Retinal pigment epithelial cell (primary cell): Measurements from ENCODE around the gene SURF1.

Experiments used
- DNase-seq: peaks from one replicate; pipeline ENCODE4 v3.0.0-alpha.2; 2010; ENCODE audit warnings: low read depth
- H3K4me3 ChIP-seq: 2 replicates; pipeline ENCODE4 v1.5.1; 2011; ENCODE audit warnings: mild to moderate bottlenecking, low read length, control low read depth, moderate library complexity
- CTCF ChIP-seq: conservative IDR thresholded peaks from 2 replicates; pipeline ENCODE4 v1.5.1; 2011; ENCODE audit warnings: low read depth, low read length, control low read depth, inconsistent platforms

Gene SURF1

GRCh38 chr9:133369933-133370332, 13.6 kb upstream of the SURF1 start:
- TF ChIP-seq CTCF, result no peak
- no peak overlapping the region for H3K4me3 ChIP-seq
- DNase-seq, result no peak

- no peak for DNase-seq
- no peak for TF ChIP-seq CTCF
These were observed 13.1 kb upstream of the SURF1 start for GRCh38 chr9:133369422-133369821.

GRCh38 chr9:133368249-133368881, 12.1 kb upstream of the SURF1 start:
- DNase-seq, result no peak
- H3K4me3 ChIP-seq, result no peak overlapping the region
- TF ChIP-seq CTCF, result no peak

More at GRCh38 chr9:133369422-133369821, 13.1 kb upstream of the SURF1 start:
- H3K4me3 ChIP-seq, result no peak overlapping the region

- H3K4me3 ChIP-seq, result no peak overlapping the region
- TF ChIP-seq CTCF, result no peak
- no peak for DNase-seq
These were observed 11.5 kb upstream of the SURF1 start for GRCh38 chr9:133367778-133368177.

- no peak overlapping the region for H3K4me3 ChIP-seq
- DNase-seq, result no peak
- no peak for TF ChIP-seq CTCF
These were observed 10.9 kb upstream of the SURF1 start for GRCh38 chr9:133367221-133367620.

- H3K4me3 ChIP-seq, result no peak overlapping the region
- DNase-seq, result no peak
- no peak for TF ChIP-seq CTCF
These were observed 10.1 kb upstream of the SURF1 start for GRCh38 chr9:133366435-133366834.

GRCh38 chr9:133362359-133363044, 6.2 kb upstream of the SURF1 start:
- TF ChIP-seq CTCF, result no peak
- no peak overlapping the region for H3K4me3 ChIP-seq

More at GRCh38 chr9:133362359-133363044, 6.2 kb upstream of the SURF1 start:
- DNase-seq, result no peak
